Stimulated activated effector memory CD8-positive, alpha-beta T cell treated with anti-CD3 and anti-CD28 coated beads, Interleukin-12 subunit alpha, Interleukin-12 subunit beta, amount 100 ng/mL, for 72 hours (primary cell): ENCODE data around the gene TMEM35B.
"Not testable (repeated sequence)": the region's sequence is repeated elsewhere in the genome, so short reads cannot be mapped to it uniquely, and the experiment has no call there.

Experiments used
- ATAC-seq: fragments of 150-1000 bp; cut with Tn5 transposase; 2 replicates; pipeline ENCODE4 v1.10.0; 2021
- DNase-seq, 2 donors: peaks; one replicate each; pipeline ENCODE4 v3.0.0; 2021 to 2022; ENCODE audit warnings: low spot score in 2 of 2
- H3K27ac Mint-ChIP-seq: one replicate; pipeline ENCODE4 v1.8.0; 2022; ENCODE audit warnings: mild to moderate bottlenecking, mixed read lengths
- H3K36me3 Mint-ChIP-seq: one replicate; pipeline ENCODE4 v1.8.0; 2022; ENCODE audit warnings: mild to moderate bottlenecking, mixed read lengths
- H3K4me1 Mint-ChIP-seq: one replicate; pipeline ENCODE4 v1.8.0; 2022; ENCODE audit warnings: mixed read lengths
- H3K4me3 Mint-ChIP-seq: one replicate; pipeline ENCODE4 v1.8.0; 2022; ENCODE audit warnings: mild to moderate bottlenecking, mixed read lengths
- H3K9me3 Mint-ChIP-seq: one replicate; pipeline ENCODE4 v1.8.0; 2022; ENCODE audit warnings: mixed read lengths

TMEM35B gene

GRCh38 chr1:34983700-34984355 is 1.3 kb downstream of the TMEM35B start:
- no peak for DNase-seq
- peak overlapping the region; percentile 95 for H3K27ac Mint-ChIP-seq

GRCh38 chr1:34982820-34983376 is 2.2 kb downstream of the TMEM35B start:
- ATAC-seq, result no peak
- Mint-ChIP-seq H3K4me3 (peak overlapping the region; percentile 87), H3K27ac (peak overlapping the region; percentile 50)

More at GRCh38 chr1:34983700-34984355, 1.3 kb downstream of the TMEM35B start:
- Mint-ChIP-seq H3K36me3 (peaks cover 24% of the 10 kb centered on the region), H3K4me1 (peaks cover 29% of the 10 kb centered on the region), H3K4me3 (peak overlapping the region; percentile 87), H3K9me3 (no peaks in the 10 kb centered on the region)
- ATAC-seq, result no peak

GRCh38 chr1:34980715-34981114 is 4.4 kb downstream of the TMEM35B start:
- peaks cover 14% of the 10 kb centered on the region for H3K36me3 Mint-ChIP-seq
- no peak overlapping the region for H3K4me3 Mint-ChIP-seq
- DNase-seq, result no peak
- no peak for ATAC-seq
- peaks cover 37% of the 10 kb centered on the region for H3K4me1 Mint-ChIP-seq
- H3K27ac Mint-ChIP-seq, result no peak overlapping the region
- H3K9me3 Mint-ChIP-seq, result no peaks in the 10 kb centered on the region

More at GRCh38 chr1:34982820-34983376, 2.2 kb downstream of the TMEM35B start:
- peaks cover 21% of the 10 kb centered on the region for H3K36me3 Mint-ChIP-seq
- no peak for DNase-seq
- H3K4me1 Mint-ChIP-seq, result peaks cover 37% of the 10 kb centered on the region
- H3K9me3 Mint-ChIP-seq, result no peaks in the 10 kb centered on the region

- Mint-ChIP-seq H3K4me1 (peaks cover 31% of the 10 kb centered on the region), H3K36me3 (peaks cover 14% of the 10 kb centered on the region)
Measured at GRCh38 chr1:34978921-34979320, 6.2 kb downstream of the TMEM35B start.

GRCh38 chr1:34977858-34978257 is 7.3 kb downstream of the TMEM35B start:
- Mint-ChIP-seq H3K9me3 (no peaks in the 10 kb centered on the region), H3K36me3 (peaks cover 14% of the 10 kb centered on the region), H3K4me3 (no peak overlapping the region), H3K4me1 (peaks cover 20% of the 10 kb centered on the region), H3K27ac (peak overlapping the region; percentile 69)
- no peak for DNase-seq
- ATAC-seq, result no peak

More at GRCh38 chr1:34978921-34979320, 6.2 kb downstream of the TMEM35B start:
- ATAC-seq (no peak), DNase-seq (no peak)
- Mint-ChIP-seq H3K4me3 (no peak overlapping the region), H3K27ac (peak overlapping the region; percentile 69), H3K9me3 (no peaks in the 10 kb centered on the region)

- H3K36me3 Mint-ChIP-seq, result peaks cover 13% of the 10 kb centered on the region
- H3K4me1 Mint-ChIP-seq, result peaks cover 23% of the 10 kb centered on the region
- no peak overlapping the region for H3K27ac Mint-ChIP-seq
- DNase-seq (no peak), ATAC-seq (no peak)
- H3K9me3 Mint-ChIP-seq, result no peaks in the 10 kb centered on the region
- H3K4me3 Mint-ChIP-seq, result no peak overlapping the region
Measured at GRCh38 chr1:34977210-34977471, 8.0 kb downstream of the TMEM35B start.

- ATAC-seq (no peak), DNase-seq (no peak)
- H3K27ac Mint-ChIP-seq, result no peak overlapping the region
- no peak overlapping the region for H3K4me3 Mint-ChIP-seq
- H3K9me3 Mint-ChIP-seq, result no peaks in the 10 kb centered on the region
- H3K4me1 Mint-ChIP-seq, result peaks cover 27% of the 10 kb centered on the region
- peaks cover 11% of the 10 kb centered on the region for H3K36me3 Mint-ChIP-seq
Measured at GRCh38 chr1:34976384-34977209, 8.6 kb downstream of the TMEM35B start.

GRCh38 chr1:34975771-34976170 is 9.4 kb downstream of the TMEM35B start:
- H3K36me3 Mint-ChIP-seq, result peaks cover 5% of the 10 kb centered on the region
- no peaks in the 10 kb centered on the region for H3K9me3 Mint-ChIP-seq
- DNase-seq (no peak), ATAC-seq (no peak)
- H3K4me1 Mint-ChIP-seq, result peaks cover 22% of the 10 kb centered on the region
- H3K4me3 Mint-ChIP-seq, result no peak overlapping the region
- peak overlapping the region; percentile 2 for H3K27ac Mint-ChIP-seq

- ATAC-seq, result no peak
Measured at GRCh38 chr1:34975338-34975737, 9.8 kb downstream of the TMEM35B start.

GRCh38 chr1:34974626-34975025 is 10.5 kb downstream of the TMEM35B start:
- ATAC-seq (no peak), DNase-seq (no peak)
- Mint-ChIP-seq H3K4me3 (no peak overlapping the region), H3K27ac (peak overlapping the region; percentile 2), H3K4me1 (peaks cover 21% of the 10 kb centered on the region), H3K36me3 (peaks cover 5% of the 10 kb centered on the region), H3K9me3 (no peaks in the 10 kb centered on the region)

More at GRCh38 chr1:34975338-34975737, 9.8 kb downstream of the TMEM35B start:
- no peaks in the 10 kb centered on the region for H3K9me3 Mint-ChIP-seq
- peak overlapping the region; percentile 2 for H3K27ac Mint-ChIP-seq
- no peak for DNase-seq
- peaks cover 5% of the 10 kb centered on the region for H3K36me3 Mint-ChIP-seq
- peaks cover 21% of the 10 kb centered on the region for H3K4me1 Mint-ChIP-seq
- no peak overlapping the region for H3K4me3 Mint-ChIP-seq

- DNase-seq, result no peak
- H3K4me1 Mint-ChIP-seq, result peaks cover 13% of the 10 kb centered on the region
- no peak overlapping the region for H3K4me3 Mint-ChIP-seq
- H3K9me3 Mint-ChIP-seq, result no peaks in the 10 kb centered on the region
- no peak overlapping the region for H3K27ac Mint-ChIP-seq
- H3K36me3 Mint-ChIP-seq, result peaks cover 5% of the 10 kb centered on the region
- no peak for ATAC-seq
Measured at GRCh38 chr1:34973326-34973725, 11.8 kb downstream of the TMEM35B start.

GRCh38 chr1:34970829-34971228 is 14.3 kb downstream of the TMEM35B start:
- no peak for DNase-seq
- Mint-ChIP-seq H3K4me1 (peaks cover 10% of the 10 kb centered on the region), H3K9me3 (no peaks in the 10 kb centered on the region), H3K36me3 (peaks cover 5% of the 10 kb centered on the region), H3K4me3 (no peak overlapping the region), H3K27ac (peak overlapping the region; percentile 37)
- no peak for ATAC-seq

- Mint-ChIP-seq H3K4me1 (peaks cover 10% of the 10 kb centered on the region), H3K27ac (no peak overlapping the region), H3K9me3 (no peaks in the 10 kb centered on the region), H3K4me3 (no peak overlapping the region), H3K36me3 (peaks cover 5% of the 10 kb centered on the region)
- ATAC-seq, result no peak
- DNase-seq, result no peak
Measured at GRCh38 chr1:34970220-34970735, 14.9 kb downstream of the TMEM35B start.

GRCh38 chr1:34968297-34968696 is 16.9 kb downstream of the TMEM35B start:
- DNase-seq, H3K9me3 Mint-ChIP-seq, H3K36me3 Mint-ChIP-seq, H3K4me1 Mint-ChIP-seq, H3K4me3 Mint-ChIP-seq, H3K27ac Mint-ChIP-seq: not testable (repeated sequence)
- peak; percentile 71 for ATAC-seq

- not testable (repeated sequence) for DNase-seq, H3K36me3 Mint-ChIP-seq, H3K4me1 Mint-ChIP-seq, ATAC-seq, H3K27ac Mint-ChIP-seq, H3K9me3 Mint-ChIP-seq, H3K4me3 Mint-ChIP-seq
Measured at GRCh38 chr1:34967672-34968071, 17.5 kb downstream of the TMEM35B start.
